Mesothelial cell of epicardium (in vitro differentiated cells): ENCODE data around the gene TMEM94. TPM values are rescaled to one million over a fixed set of nuclear protein-coding genes. Genes with fewer than 3 reads are reported as not detected.
"Not testable (repeated sequence)": the region's sequence is repeated elsewhere in the genome, so short reads cannot be mapped to it uniquely, and the experiment has no call there.

Experiments used
- DNase-seq, 2 experiments: peaks; one replicate each; pipeline ENCODE4 v3.0.0; 2021; ENCODE audit warnings: low spot score in 2 of 2; ENCODE audit not compliant: unreplicated experiment in 2 of 2
- H3K27ac Mint-ChIP-seq: 2 replicates; pipeline ENCODE4 v1.8.0; 2021; ENCODE audit warnings: mixed read lengths
- H3K27me3 Mint-ChIP-seq: 2 replicates; pipeline ENCODE4 v1.8.0; 2021; ENCODE audit warnings: low read depth, mixed read lengths
- H3K36me3 Mint-ChIP-seq: 2 replicates; pipeline ENCODE4 v1.8.0; 2021; ENCODE audit warnings: mixed read lengths
- H3K4me1 Mint-ChIP-seq: 2 replicates; pipeline ENCODE4 v1.8.0; 2021; ENCODE audit warnings: mixed read lengths
- H3K4me3 Mint-ChIP-seq: 2 replicates; pipeline ENCODE4 v1.8.0; 2021; ENCODE audit warnings: mild to moderate bottlenecking, moderate library complexity, mixed read lengths
- H3K9me3 Mint-ChIP-seq: 2 replicates; pipeline ENCODE4 v1.8.0; 2021; ENCODE audit warnings: mixed read lengths
- CTCF ChIP-seq: fragments of 200-600 bp; sonication (generic); IDR thresholded peaks from one replicate; pipeline ENCODE4 v1.5.0; 2021; ENCODE audit warnings: antibody characterized with exemption; ENCODE audit not compliant: unreplicated experiment
- total RNA-seq: library from RNA; stranded (reverse); gene quantifications from 3 replicates; pipeline ENCODE4 v1.2.1, GENCODE V29; 2021

The TMEM94 gene
- total RNA-seq, 1 donor from 2014 or later = 126 TPM

GRCh38 chr17:75428543-75429469 lies 27.6 kb upstream of the TMEM94 start:
- Mint-ChIP-seq H3K36me3 (no peaks in the 10 kb centered on the region), H3K4me3 (no peak overlapping the region), H3K9me3 (no peaks in the 10 kb centered on the region), H3K4me1 (peaks cover 27% of the 10 kb centered on the region), H3K27me3 (no peaks in the 10 kb centered on the region), H3K27ac (peak overlapping the region; percentile 89)
- no peak for DNase-seq
- TF ChIP-seq CTCF = no peak

GRCh38 chr17:75430159-75430974 lies 26.1 kb upstream of the TMEM94 start:
- H3K9me3 Mint-ChIP-seq = no peaks in the 10 kb centered on the region
- H3K36me3 Mint-ChIP-seq = no peaks in the 10 kb centered on the region
- no peaks in the 10 kb centered on the region for H3K27me3 Mint-ChIP-seq
- peak overlapping the region; percentile 32 for H3K4me3 Mint-ChIP-seq
- no peak for TF ChIP-seq CTCF
- H3K4me1 Mint-ChIP-seq = peaks cover 27% of the 10 kb centered on the region
- H3K27ac Mint-ChIP-seq = peak overlapping the region; percentile 97
- DNase-seq = peak; percentile 30 to 52

- no peak for DNase-seq
- Mint-ChIP-seq H3K27ac (no peak overlapping the region), H3K9me3 (no peaks in the 10 kb centered on the region), H3K36me3 (no peaks in the 10 kb centered on the region), H3K4me1 (peaks cover 22% of the 10 kb centered on the region), H3K27me3 (no peaks in the 10 kb centered on the region), H3K4me3 (no peak overlapping the region)
- no peak for TF ChIP-seq CTCF
These were observed 23.1 kb upstream of the TMEM94 start for GRCh38 chr17:75433218-75433783.

GRCh38 chr17:75434433-75434832 lies 22.0 kb upstream of the TMEM94 start:
- DNase-seq, H3K27ac Mint-ChIP-seq, H3K9me3 Mint-ChIP-seq, H3K36me3 Mint-ChIP-seq, H3K4me3 Mint-ChIP-seq, H3K27me3 Mint-ChIP-seq: not testable (repeated sequence)
- peaks cover 15% of the 10 kb centered on the region for H3K4me1 Mint-ChIP-seq

GRCh38 chr17:75437404-75437803 lies 19.0 kb upstream of the TMEM94 start:
- H3K36me3 Mint-ChIP-seq, DNase-seq, H3K9me3 Mint-ChIP-seq, H3K4me1 Mint-ChIP-seq, H3K27me3 Mint-ChIP-seq, H3K27ac Mint-ChIP-seq, H3K4me3 Mint-ChIP-seq: not testable (repeated sequence)

GRCh38 chr17:75439287-75439686 lies 17.1 kb upstream of the TMEM94 start:
- H3K4me3 Mint-ChIP-seq = no peak overlapping the region
- H3K4me1 Mint-ChIP-seq = peaks cover 2% of the 10 kb centered on the region
- DNase-seq = no peak
- TF ChIP-seq CTCF = no peak
- no peaks in the 10 kb centered on the region for H3K9me3 Mint-ChIP-seq
- no peaks in the 10 kb centered on the region for H3K36me3 Mint-ChIP-seq
- no peaks in the 10 kb centered on the region for H3K27me3 Mint-ChIP-seq
- H3K27ac Mint-ChIP-seq = no peak overlapping the region
